ENCODE data around the gene CAPN15. TPM values are rescaled to one million over a fixed set of nuclear protein-coding genes. Genes with fewer than 3 reads are reported as not detected.

CAPN15 gene
- total RNA-seq, 1 donor from 2014 or later = 45.2 TPM

- H3K27me3 ChIP-seq = no peaks in the 10 kb centered on the region
- no peaks in the 10 kb centered on the region for H3K9me3 ChIP-seq
- DNase-seq = no peak
- no peak overlapping the region for H3K27ac ChIP-seq
- peaks cover 17% of the 10 kb centered on the region for H3K4me1 ChIP-seq
- ATAC-seq = no peak
- no peak for TF ChIP-seq CTCF (IDR thresholded peaks at IDR 0.05)
- intact Hi-C loops (cut with DNase I) = no loop called here
- no peak overlapping the region for H3K4me3 ChIP-seq
- no peaks in the 10 kb centered on the region for H3K36me3 ChIP-seq
Observed at GRCh38 chr16:583470-583814, 55.9 kb downstream of the CAPN15 start.

GRCh38 chr16:583815-584591 is 56.5 kb downstream of the CAPN15 start:
- Histone ChIP-seq H3K27me3 (no peaks in the 10 kb centered on the region), H3K4me3 (no peak overlapping the region), H3K4me1 (peaks cover 17% of the 10 kb centered on the region), H3K9me3 (no peaks in the 10 kb centered on the region), H3K27ac (no peak overlapping the region), H3K36me3 (no peaks in the 10 kb centered on the region)
- no peak for DNase-seq
- TF ChIP-seq CTCF (IDR thresholded peaks at IDR 0.05) = no peak
- ATAC-seq = no peak
- intact Hi-C loops (cut with DNase I) = no loop called here

GRCh38 chr16:585351-585750 is 57.8 kb downstream of the CAPN15 start:
- H3K36me3 ChIP-seq = no peaks in the 10 kb centered on the region
- no peak overlapping the region for H3K4me3 ChIP-seq
- peaks cover 17% of the 10 kb centered on the region for H3K4me1 ChIP-seq
- H3K9me3 ChIP-seq = no peaks in the 10 kb centered on the region
- TF ChIP-seq CTCF (IDR thresholded peaks at IDR 0.05) = no peak
- ATAC-seq (no peak), DNase-seq (no peak)
- H3K27me3 ChIP-seq = no peaks in the 10 kb centered on the region
- H3K27ac ChIP-seq = no peak overlapping the region
- intact Hi-C loops (cut with DNase I) = no loop called here

- Histone ChIP-seq H3K4me1 (peaks cover 22% of the 10 kb centered on the region), H3K27me3 (no peaks in the 10 kb centered on the region), H3K36me3 (no peaks in the 10 kb centered on the region), H3K9me3 (no peaks in the 10 kb centered on the region), H3K4me3 (no peak overlapping the region), H3K27ac (no peak overlapping the region)
- TF ChIP-seq CTCF (IDR thresholded peaks at IDR 0.05) = no peak
- no peak for ATAC-seq
- intact Hi-C loops (cut with DNase I) = no loop called here
- DNase-seq = no peak
Observed at GRCh38 chr16:586047-586644, 58.6 kb downstream of the CAPN15 start.

GRCh38 chr16:586645-587590 is 59.4 kb downstream of the CAPN15 start:
- ATAC-seq (no peak), DNase-seq (no peak)
- Histone ChIP-seq H3K36me3 (no peaks in the 10 kb centered on the region), H3K9me3 (no peaks in the 10 kb centered on the region), H3K27me3 (no peaks in the 10 kb centered on the region), H3K4me3 (no peak overlapping the region), H3K4me1 (peaks cover 29% of the 10 kb centered on the region), H3K27ac (no peak overlapping the region)
- intact Hi-C loops (cut with DNase I) = no loop called here
- no peak for TF ChIP-seq CTCF (IDR thresholded peaks at IDR 0.05)

Measured in upper lobe of right lung (tissue), 1 donor.